Measurements from ENCODE around the gene CRLF1.

The CRLF1 gene

GRCh38 chr19:18636183-18636968 is 29.8 kb upstream of the CRLF1 start:
- peak; percentile 100 for DNase-seq

- no peak for DNase-seq
Measured at GRCh38 chr19:18635831-18636182, 29.2 kb upstream of the CRLF1 start.

- DNase-seq, result no peak
Measured at GRCh38 chr19:18634612-18635297, 28.2 kb upstream of the CRLF1 start.

- no peak for DNase-seq
Measured at GRCh38 chr19:18633321-18633720, 26.7 kb upstream of the CRLF1 start.

GRCh38 chr19:18629166-18630088 is 22.8 kb upstream of the CRLF1 start:
- no peak for DNase-seq

GRCh38 chr19:18626906-18627305 is 20.3 kb upstream of the CRLF1 start:
- DNase-seq, result no peak

GRCh38 chr19:18620902-18621301 is 14.3 kb upstream of the CRLF1 start:
- DNase-seq, result no peak

- DNase-seq, result no peak
Measured at GRCh38 chr19:18620311-18620710, 13.7 kb upstream of the CRLF1 start.

- no peak for DNase-seq
Measured at GRCh38 chr19:18618236-18618635, 11.6 kb upstream of the CRLF1 start.

- no peak for DNase-seq
Measured at GRCh38 chr19:18617562-18617961, 11.0 kb upstream of the CRLF1 start.

GRCh38 chr19:18616023-18616422 is 9.4 kb upstream of the CRLF1 start:
- DNase-seq, result no peak

GRCh38 chr19:18613589-18614234 is 7.1 kb upstream of the CRLF1 start:
- no peak for DNase-seq

GRCh38 chr19:18612772-18613588 is 6.4 kb upstream of the CRLF1 start, which contains the start of gene TMEM59L:
Gene TMEM59L (plus strand): TSS chr19:18612870. CDS start chr19:18612959, 89 bp downstream.
- peak; percentile 66 for DNase-seq

GRCh38 chr19:18612051-18612771 is 5.6 kb upstream of the CRLF1 start:
- no peak for DNase-seq

GRCh38 chr19:18611327-18612050 is 4.9 kb upstream of the CRLF1 start:
- DNase-seq, result peak; percentile 52

GRCh38 chr19:18610556-18611326 is 4.1 kb upstream of the CRLF1 start:
- no peak for DNase-seq

GRCh38 chr19:18610245-18610555 is 3.6 kb upstream of the CRLF1 start:
- no peak for DNase-seq

- DNase-seq, result no peak
Measured at GRCh38 chr19:18609717-18610051, 3.1 kb upstream of the CRLF1 start.

GRCh38 chr19:18608805-18609716 is 2.5 kb upstream of the CRLF1 start:
- DNase-seq, result no peak
